A549 treated with DMSO at 1 μM for 4 hours (cell line): ENCODE data around the gene LARP6. TPM values are rescaled to one million over a fixed set of nuclear protein-coding genes. Genes with fewer than 3 reads are reported as not detected.

Experiments
- total RNA-seq: library from RNA; stranded (reverse); fragments of 200-300 nt; extraction: Qiagen RNA extraction; gene quantifications from 5 replicates; pipeline ENCODE4 v1.2.3, GENCODE V29; 2022; ENCODE audit warnings: low read depth

Gene LARP6
- 52.1 to 84.0 TPM (median 73.8 TPM) in 5 replicates for total RNA-seq

DNA sequence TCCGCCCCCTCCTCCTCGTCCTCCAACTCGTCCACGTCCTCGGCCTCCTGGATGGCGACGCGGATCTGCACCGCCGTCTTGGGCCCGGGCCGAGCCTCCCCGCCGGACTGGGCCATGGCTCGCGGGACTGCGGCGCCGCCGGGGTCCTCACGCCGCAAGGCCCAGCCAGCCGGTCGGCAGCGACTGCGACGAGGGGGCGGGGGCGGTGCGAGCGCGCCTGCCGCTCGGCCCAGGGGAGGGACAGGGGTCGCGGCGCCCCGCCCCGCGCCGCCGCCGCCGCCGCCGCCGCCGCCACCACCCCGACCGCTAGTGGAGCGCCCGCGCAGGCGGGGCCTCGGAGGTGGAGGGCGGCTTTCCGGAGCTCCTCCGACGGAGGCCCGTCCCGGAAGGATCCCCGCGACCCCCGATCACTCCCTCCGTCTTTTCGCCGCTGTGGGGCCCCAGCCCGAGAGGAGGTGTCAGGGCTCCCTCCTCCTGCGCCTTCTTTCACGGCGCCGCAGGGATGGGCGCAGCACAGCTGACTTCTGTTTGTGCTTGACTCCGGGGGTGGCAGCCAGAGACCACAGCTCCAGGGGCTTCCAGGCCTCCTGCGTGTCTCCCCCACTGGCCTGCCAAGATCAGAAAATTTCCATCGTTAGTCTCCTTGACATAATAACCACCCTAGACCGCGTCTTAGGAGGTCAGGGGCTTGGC, at the start of gene LARP6:
Gene LARP6 (minus strand): TSS at position 185 of the 693 bp plus-strand sequence. CDS start 69 bp downstream, at position 116.

GRCh38 chr15:70892002-70892911, 38.3 kb upstream of the LARP6 start, which contains the start of the genes LRRC49 and THAP10:
Gene LRRC49, plus strand, starts transcription at chr15:70892826. Its CDS starts 69 bp downstream, at chr15:70892895.
Gene THAP10, minus strand, starts transcription at chr15:70892433. Its CDS starts 161 bp downstream, at chr15:70892272.

Other genes starting within 250 kb of the LARP6 start
- gene UACA, start 90.6 kb downstream of the LARP6 start, total RNA-seq, result 50.0 to 68.4 TPM (median 60.1 TPM) in 5 replicates
- gene THAP10, start 38.3 kb upstream of the LARP6 start, total RNA-seq, result 5.0 to 6.8 TPM (median 6.6 TPM) in 5 replicates
- 3.6 to 5.4 TPM (median 4.8 TPM) in 5 replicates for gene LRRC49, start 38.7 kb upstream of the LARP6 start, total RNA-seq